T-cell (primary cell): ENCODE measurements around the gene SCP2D1. TPM values are rescaled to one million over a fixed set of nuclear protein-coding genes. Genes with fewer than 3 reads are reported as not detected.
"Not testable (repeated sequence)": the region's sequence is repeated elsewhere in the genome, so short reads cannot be mapped to it uniquely, and the experiment has no call there.

Experiments used
- ATAC-seq, 4 experiments: fragments of 200-7000 bp in 3 of 4; fragments of 150-1000 bp in 1 of 4; cut with Tn5 transposase; replicated peaks in 1 of 4; 1 replicate in 3 of 4; 2 replicates in 1 of 4; pipeline ENCODE4 v1.10.0; 2021; ENCODE audit warnings: moderate library complexity in 3 of 4, mild to moderate bottlenecking in 2 of 4, moderate number of reproducible peaks in 1 of 4
- CTCF ChIA-PET, 2 donors: fragments of 300-600 bp; sonication (Branson Sonifier 250); formaldehyde crosslinking; loops; one replicate each; lab custom pipeline; 2022; ENCODE audit warnings: antibody characterized with exemption in 2 of 2; lab: Charles Lee
- POLR2A ChIA-PET, 2 donors: fragments of 300-600 bp; sonication (Branson Sonifier 250); formaldehyde crosslinking; loops; one replicate each; lab custom pipeline; 2022; ENCODE audit warnings: antibody characterized with exemption in 2 of 2; lab: Charles Lee
- DNase-seq, 35 experiments: peaks; one replicate each; pipeline versions ENCODE4 v3.0.0 to v3.0.0-alpha.2; 2013 to 2023
- H3K27ac ChIP-seq: one replicate; pipeline ENCODE4 v1.5.1; 2013; ENCODE audit warnings: low read length
- H3K27me3 ChIP-seq, 2 experiments: replicated peaks in 1 of 2; 1 replicate in 1 of 2; 2 replicates in 1 of 2; pipeline versions ENCODE4 v1.6.1 to v1.7.0; 2013; ENCODE audit warnings: low read length in 1 of 2, mixed read lengths in 1 of 2; ENCODE audit not compliant: control insufficient read depth in 2 of 2, insufficient read depth in 2 of 2; ENCODE audit errors: extremely low read depth in 1 of 2
- H3K36me3 ChIP-seq, 2 donors: 1 replicate in 1 of 2; 2 replicates in 1 of 2; pipeline versions ENCODE4 v1.6.1 to v1.7.0; 2013; ENCODE audit warnings: low read length in 1 of 2; ENCODE audit not compliant: control insufficient read depth in 2 of 2, insufficient read depth in 1 of 2; ENCODE audit errors: extremely low read depth in 1 of 2
- H3K4me1 ChIP-seq, 2 experiments: 1 replicate in 1 of 2; 2 replicates in 1 of 2; pipeline versions ENCODE4 v1.6.1 to v1.7.0; 2013; ENCODE audit warnings: low read length in 2 of 2, mixed read lengths in 1 of 2; ENCODE audit not compliant: insufficient read depth in 2 of 2, control insufficient read depth in 1 of 2; ENCODE audit errors: extremely low read depth in 1 of 2
- H3K4me3 ChIP-seq, 2 donors: 1 replicate in 1 of 2; 2 replicates in 1 of 2; pipeline versions ENCODE4 v1.5.1 to v1.7.0; 2013; ENCODE audit warnings: mild to moderate bottlenecking in 2 of 2, low read length in 1 of 2, moderate library complexity in 1 of 2; ENCODE audit not compliant: control insufficient read depth in 1 of 2; ENCODE audit errors: extremely low read depth in 1 of 2
- H3K9me3 ChIP-seq: 2 replicates; pipeline ENCODE4 v1.7.0; 2013
- H3K27ac Mint-ChIP-seq, 2 donors: one replicate each; pipeline ENCODE4 v1.8.0; 2020 to 2021; ENCODE audit warnings: mild to moderate bottlenecking in 2 of 2, mixed read lengths in 2 of 2
- H3K27me3 Mint-ChIP-seq, 2 donors: one replicate each; pipeline ENCODE4 v1.8.0; 2021 to 2022; ENCODE audit warnings: mixed read lengths in 2 of 2
- H3K36me3 Mint-ChIP-seq: one replicate; pipeline ENCODE4 v1.8.0; 2021; ENCODE audit warnings: mixed read lengths
- H3K4me1 Mint-ChIP-seq, 3 donors: one replicate each; pipeline ENCODE4 v1.8.0; 2020 to 2022; ENCODE audit warnings: mixed read lengths in 3 of 3, mild to moderate bottlenecking in 1 of 3
- H3K4me3 Mint-ChIP-seq, 3 donors: one replicate each; pipeline ENCODE4 v1.8.0; 2020 to 2022; ENCODE audit warnings: mild to moderate bottlenecking in 3 of 3, mixed read lengths in 3 of 3, moderate library complexity in 3 of 3
- H3K9me3 Mint-ChIP-seq, 3 donors: one replicate each; pipeline ENCODE4 v1.8.0; 2020 to 2022; ENCODE audit warnings: mixed read lengths in 3 of 3
- WGBS: methylation state at CpG from one replicate; pipeline ENCODE4 v1.1.5; 2013; ENCODE audit warnings: missing lambda C conversion rate; ENCODE audit not compliant: insufficient coverage; 5-methylcytosine and 5-hydroxymethylcytosine counted together
- total RNA-seq, 35 experiments: library from RNA in 6 of 35; stranded (reverse) in 6 of 35; fragments of 120-200 nt in 1 of 35; gene quantifications; one replicate each; pipeline versions ENCODE4 v1.2.1 to v1.2.4 and lab custom pipeline; 2013 to 2026

SCP2D1 gene
- total RNA-seq, 5 donors from 2014 or later (not counting 1 experiment from before 2014, with no cell fraction given), result not detected

DNA sequence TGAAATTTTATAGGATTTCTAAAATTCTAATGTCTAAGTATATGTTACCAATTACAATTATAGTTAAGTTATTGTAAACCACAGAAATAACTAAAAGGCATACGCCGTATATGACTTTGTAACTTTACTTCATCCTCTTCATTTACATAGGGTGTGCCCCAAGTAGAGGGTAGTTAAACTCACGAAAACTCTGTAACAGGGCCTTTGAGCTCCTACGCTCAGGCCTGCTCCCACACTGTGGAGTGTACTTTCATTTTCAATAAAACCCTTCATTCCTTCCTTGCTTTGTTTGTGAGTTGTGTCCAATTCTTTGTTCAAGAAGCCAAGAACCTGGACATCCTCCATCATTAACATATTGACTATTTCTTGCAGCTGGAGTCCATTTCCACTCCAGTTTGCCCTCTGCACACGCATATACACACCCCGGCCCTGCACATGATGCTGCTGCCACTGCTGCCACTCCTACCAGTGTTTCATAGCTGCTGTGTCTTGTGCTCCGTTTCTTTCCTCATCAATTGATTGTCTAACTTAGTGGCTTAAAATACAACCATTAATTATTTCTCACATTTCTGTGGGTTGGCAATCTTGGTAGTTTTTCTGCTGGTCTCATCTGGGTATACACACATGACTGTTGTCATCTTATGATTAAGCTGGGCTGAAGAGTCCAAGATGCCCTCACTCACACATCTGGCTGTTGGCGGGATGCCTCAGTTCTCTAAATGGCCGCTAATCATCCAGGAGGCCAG, 33.0 kb upstream of the SCP2D1 start:
- POLR2A ChIA-PET, result no interaction called here
- ATAC-seq, result no peak
- no peaks in the 10 kb centered on the region for H3K4me1 Mint-ChIP-seq
- no peak overlapping the region for H3K27ac Mint-ChIP-seq
- WGBS, result 78% methylated on average over 3 of the region's 9 CpGs
- no peaks in the 10 kb centered on the region for H3K36me3 ChIP-seq
- no peak overlapping the region for H3K4me3 ChIP-seq
- no peaks in the 10 kb centered on the region for H3K4me1 ChIP-seq
- CTCF ChIA-PET, result no interaction called here
- H3K9me3 Mint-ChIP-seq, result no peaks in the 10 kb centered on the region
- DNase-seq, result no peak
- H3K27me3 Mint-ChIP-seq, result peaks cover 3 to 27% of the 10 kb centered on the region in 2 donors
- H3K27ac ChIP-seq, result no peak overlapping the region
- no peak overlapping the region for H3K4me3 Mint-ChIP-seq
- H3K27me3 ChIP-seq, result peaks cover 0 to 8% of the 10 kb centered on the region in 2 experiments
- no peaks in the 10 kb centered on the region for H3K36me3 Mint-ChIP-seq
- H3K9me3 ChIP-seq, result no peaks in the 10 kb centered on the region

DNA sequence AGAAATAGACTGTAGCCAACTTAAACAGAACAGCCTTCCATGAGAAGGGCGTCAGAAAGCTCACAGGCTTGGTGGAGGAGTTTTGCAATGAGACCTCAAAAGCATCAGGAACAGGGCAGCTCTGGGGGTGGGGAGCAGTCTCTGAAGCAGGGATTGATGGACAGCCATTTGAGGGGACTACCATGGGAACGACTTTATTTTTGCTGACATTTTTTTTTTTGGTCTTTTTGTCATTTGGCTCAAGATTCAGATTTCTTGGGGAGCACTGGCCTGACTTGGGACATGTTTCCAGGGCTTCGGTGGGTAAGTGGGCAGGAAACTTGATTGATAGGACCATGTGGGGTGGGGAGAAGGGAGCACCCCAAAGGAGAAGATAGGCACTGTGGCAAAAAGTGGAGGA, 32.1 kb upstream of the SCP2D1 start:
- peaks cover 0 to 5% of the 10 kb centered on the region in 2 experiments for H3K27me3 ChIP-seq
- Mint-ChIP-seq H3K27me3 (peaks cover 10 to 34% of the 10 kb centered on the region in 2 donors), H3K27ac (no peak overlapping the region), H3K4me3 (no peak overlapping the region), H3K4me1 (no peaks in the 10 kb centered on the region), H3K9me3 (no peaks in the 10 kb centered on the region), H3K36me3 (no peaks in the 10 kb centered on the region)
- no peaks in the 10 kb centered on the region for H3K36me3 ChIP-seq
- H3K4me1 ChIP-seq, result no peaks in the 10 kb centered on the region
- CTCF ChIA-PET, result no interaction called here
- no peak for ATAC-seq
- WGBS, result 44% methylated on average over 3 of the region's 3 CpGs
- POLR2A ChIA-PET, result no interaction called here
- no peak overlapping the region for H3K27ac ChIP-seq
- no peak overlapping the region for H3K4me3 ChIP-seq
- H3K9me3 ChIP-seq, result no peaks in the 10 kb centered on the region
- DNase-seq, result no peak

GRCh38 chr20:18783385-18783959, 30.1 kb upstream of the SCP2D1 start:
- CTCF ChIA-PET, result no interaction called here
- Mint-ChIP-seq H3K4me1 (no peaks in the 10 kb centered on the region), H3K36me3 (peaks cover 6% of the 10 kb centered on the region), H3K27me3 (peaks cover 20 to 36% of the 10 kb centered on the region in 2 donors), H3K4me3 (no peak overlapping the region), H3K9me3 (peaks cover 0 to 6% (median 2%) of the 10 kb centered on the region in 3 donors), H3K27ac (no peak overlapping the region)
- ATAC-seq (no peak), DNase-seq (no peak)
- Histone ChIP-seq H3K36me3 (no peaks in the 10 kb centered on the region), H3K27me3 (peaks cover 0 to 12% of the 10 kb centered on the region in 2 experiments), H3K4me1 (no peaks in the 10 kb centered on the region), H3K27ac (no peak overlapping the region), H3K4me3 (no peak overlapping the region), H3K9me3 (no peaks in the 10 kb centered on the region)
- POLR2A ChIA-PET, result no interaction called here
- 100% methylated on average over 1 of the region's 5 CpGs for WGBS

GRCh38 chr20:18787046-18787445, 26.5 kb upstream of the SCP2D1 start:
- H3K4me3 Mint-ChIP-seq, POLR2A ChIA-PET, H3K27ac ChIP-seq, CTCF ChIA-PET, ATAC-seq, H3K36me3 ChIP-seq, H3K4me1 Mint-ChIP-seq, H3K27me3 ChIP-seq, DNase-seq, H3K9me3 ChIP-seq, H3K4me1 ChIP-seq, H3K36me3 Mint-ChIP-seq, H3K4me3 ChIP-seq, H3K9me3 Mint-ChIP-seq, H3K27ac Mint-ChIP-seq: not testable (repeated sequence)
- WGBS, result 60% methylated on average over 2 of the region's 2 CpGs
- H3K27me3 Mint-ChIP-seq, result peaks cover 43 to 50% of the 10 kb centered on the region in 2 donors

DNA sequence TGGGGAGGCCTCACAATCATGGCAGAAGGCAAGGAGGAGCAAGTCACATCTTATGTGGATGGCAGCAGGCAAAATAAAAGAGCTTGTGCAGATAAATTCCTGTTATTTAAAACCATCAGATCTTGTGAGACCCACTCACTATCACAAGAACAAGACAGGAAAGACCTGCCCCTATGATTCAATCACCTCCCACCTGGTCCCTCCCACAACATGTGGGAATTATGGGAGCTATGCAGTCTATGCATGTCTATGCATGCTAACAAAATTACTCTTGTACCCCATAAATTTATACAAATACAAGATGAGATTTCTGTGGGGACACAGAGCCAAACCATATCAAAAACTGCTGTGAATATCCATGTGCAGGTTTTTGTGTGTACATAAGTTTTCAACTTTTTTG, 25.6 kb upstream of the SCP2D1 start:
- peaks cover 6% of the 10 kb centered on the region for H3K36me3 Mint-ChIP-seq
- ChIA-PET POLR2A (interaction anchor here in 1 of 2 donors (0.7 kb wide), 1 partner anchor 494 kb away, joined by 3 read pairs; no protein-coding TSS in a partner anchor), CTCF (no interaction called here)
- H3K9me3 Mint-ChIP-seq, result peaks cover 0 to 6% (median 4%) of the 10 kb centered on the region in 3 donors
- H3K4me1 Mint-ChIP-seq, result no peaks in the 10 kb centered on the region
- H3K27ac Mint-ChIP-seq, result no peak overlapping the region
- peaks cover 43 to 48% of the 10 kb centered on the region in 2 donors for H3K27me3 Mint-ChIP-seq
- Histone ChIP-seq H3K27ac (no peak overlapping the region), H3K4me1 (no peaks in the 10 kb centered on the region), H3K4me3 (no peak overlapping the region), H3K27me3 (peaks cover 2 to 7% of the 10 kb centered on the region in 2 experiments), H3K36me3 (no peaks in the 10 kb centered on the region), H3K9me3 (no peaks in the 10 kb centered on the region)
- ATAC-seq, result no peak
- DNase-seq, result no peak
- H3K4me3 Mint-ChIP-seq, result no peak overlapping the region

GRCh38 chr20:18790787-18791186, 22.8 kb upstream of the SCP2D1 start:
- Histone ChIP-seq H3K36me3 (no peaks in the 10 kb centered on the region), H3K9me3 (no peaks in the 10 kb centered on the region), H3K4me3 (no peak overlapping the region), H3K4me1 (peaks cover 7 to 11% of the 10 kb centered on the region in 2 experiments), H3K27ac (no peak overlapping the region), H3K27me3 (peaks cover 2 to 7% of the 10 kb centered on the region in 2 experiments)
- 100% methylated on average over 1 of the region's 3 CpGs for WGBS
- no peak for DNase-seq
- Mint-ChIP-seq H3K9me3 (peaks cover 0 to 6% (median 4%) of the 10 kb centered on the region in 3 donors), H3K36me3 (peaks cover 6% of the 10 kb centered on the region), H3K27me3 (peaks cover 34 to 40% of the 10 kb centered on the region in 2 donors), H3K4me1 (peaks cover 13 to 17% (median 15%) of the 10 kb centered on the region in 3 donors), H3K4me3 (no peak overlapping the region), H3K27ac (no peak overlapping the region)
- ChIA-PET CTCF (no interaction called here), POLR2A (no interaction called here)
- ATAC-seq, result no peak
